ENCODE results near the gene UBE2I.
"Not testable (repeated sequence)": the region's sequence is repeated elsewhere in the genome, so short reads cannot be mapped to it uniquely, and the experiment has no call there.

The UBE2I gene

GRCh38 chr16:1326946-1327618 is 17.6 kb downstream of the UBE2I start:
- peaks cover 3 to 19% of the 10 kb centered on the region in 2 experiments; a peak in 2 of 3 replicates for H3K36me3 ChIP-seq (ENCODE audit: control insufficient read depth in 2 of 2, insufficient read depth in 1 of 2, low read length in 2 of 2)
- ChIA-PET POLR2A (interaction anchor here (0.6 to 1.8 kb wide), 4 partner anchors 8 to 231 kb away, joined by 3 to 7 read pairs (median 4); no protein-coding TSS in a partner anchor), CTCF (no interaction called here)
- H3K4me1 ChIP-seq (ENCODE audit: control insufficient read depth, insufficient read depth, low read length), result no peaks in the 10 kb centered on the region
- H3K9me3 ChIP-seq (ENCODE audit: control insufficient read depth, insufficient read depth, low read depth, low read length), result no peaks in the 10 kb centered on the region
- H3K4me3 ChIP-seq (ENCODE audit: low read depth, low read length), result no peak overlapping the region
- no peak for TF ChIP-seq ZNF423 (tag by site-specific recombination; IDR thresholded peaks at IDR 0.05)
- TF ChIP-seq ZNF354C (tag by site-specific recombination; IDR thresholded peaks at IDR 0.05; ENCODE audit: borderline replicate concordance, low read depth), result no peak
- no peak for TF ChIP-seq BCL11B (tag by site-specific recombination; IDR thresholded peaks at IDR 0.05; ENCODE audit: low read depth)
- no peak for TF ChIP-seq ZBTB49 (tag by site-specific recombination; IDR thresholded peaks at IDR 0.05; ENCODE audit: low read depth)
- TF ChIP-seq ZNF837 (tag by site-specific recombination; IDR thresholded peaks at IDR 0.05), result no peak
- TF ChIP-seq ZNF501 (tag by site-specific recombination; IDR thresholded peaks at IDR 0.05), result no peak
- TF ChIP-seq ZNF585B (tag by site-specific recombination; IDR thresholded peaks at IDR 0.05), result no peak
- TF ChIP-seq ZBTB20 (tag by site-specific recombination; IDR thresholded peaks at IDR 0.05), result no peak
- TF ChIP-seq ZNF510 (tag by site-specific recombination; IDR thresholded peaks at IDR 0.05; ENCODE audit: insufficient replicate concordance), result no peak
- TF ChIP-seq GLIS2 (tag by site-specific recombination; IDR thresholded peaks at IDR 0.05), result 0 out of 2 replicates have a peak, but pooled peaks have one; percentile 31
- TF ChIP-seq ZNF580 (tag by site-specific recombination; IDR thresholded peaks at IDR 0.05), result no peak
- TF ChIP-seq ZIC2 (tag by site-specific recombination; IDR thresholded peaks at IDR 0.05), result 0 out of 2 replicates have a peak, but pooled peaks have one; percentile 11
- peak; percentile 59 for TF ChIP-seq SCRT2 (tag by site-specific recombination; IDR thresholded peaks at IDR 0.05)
- no peak for TF ChIP-seq GFI1B (tag by site-specific recombination; IDR thresholded peaks at IDR 0.05)
- no peak for TF ChIP-seq ZNF266 (tag by site-specific recombination; IDR thresholded peaks at IDR 0.05; ENCODE audit: low read depth)
- no peak for TF ChIP-seq ZNF112 (tag by site-specific recombination; IDR thresholded peaks at IDR 0.05)
- TF ChIP-seq ZNF239 (tag by site-specific recombination; IDR thresholded peaks at IDR 0.05), result no peak
- H3K27ac ChIP-seq (ENCODE audit: extremely low read depth, low read depth, low read length), result no peak overlapping the region

GRCh38 chr16:1327619-1327947 is 18.1 kb downstream of the UBE2I start:
- no peak overlapping the region for H3K27ac ChIP-seq (ENCODE audit: extremely low read depth, low read depth, low read length)
- H3K36me3 ChIP-seq (ENCODE audit: control insufficient read depth in 2 of 2, insufficient read depth in 1 of 2, low read length in 2 of 2), result peaks cover 0 to 16% of the 10 kb centered on the region in 2 experiments; a peak in 2 of 3 replicates
- no peak overlapping the region for H3K4me3 ChIP-seq (ENCODE audit: low read depth, low read length)
- no peaks in the 10 kb centered on the region for H3K4me1 ChIP-seq (ENCODE audit: control insufficient read depth, insufficient read depth, low read length)
- no peaks in the 10 kb centered on the region for H3K9me3 ChIP-seq (ENCODE audit: control insufficient read depth, insufficient read depth, low read depth, low read length)
- CTCF ChIA-PET, result no interaction called here
- no peak for TF ChIP-seq ZNF692 (tag by site-specific recombination; IDR thresholded peaks at IDR 0.05)
- POLR2A ChIA-PET, result interaction anchor here (1.7 kb wide), 1 partner anchor 11 kb away, joined by 4 read pairs; no protein-coding TSS in a partner anchor

GRCh38 chr16:1328136-1328535 is 18.7 kb downstream of the UBE2I start:
- H3K4me1 ChIP-seq (ENCODE audit: control insufficient read depth, insufficient read depth, low read length); H3K27ac ChIP-seq (ENCODE audit: extremely low read depth, low read depth, low read length); H3K4me3 ChIP-seq (ENCODE audit: low read depth, low read length); CTCF ChIA-PET; H3K9me3 ChIP-seq (ENCODE audit: control insufficient read depth, insufficient read depth, low read depth, low read length); POLR2A ChIA-PET: not testable (repeated sequence)
- peaks cover 0 to 15% of the 10 kb centered on the region in 2 experiments; a peak in 1 of 3 replicates for H3K36me3 ChIP-seq (ENCODE audit: control insufficient read depth in 2 of 2, insufficient read depth in 1 of 2, low read length in 2 of 2)

GRCh38 chr16:1328961-1329360 is 19.5 kb downstream of the UBE2I start:
- H3K4me1 ChIP-seq (ENCODE audit: control insufficient read depth, insufficient read depth, low read length); H3K4me3 ChIP-seq (ENCODE audit: low read depth, low read length); H3K36me3 ChIP-seq (ENCODE audit: control insufficient read depth in 2 of 2, insufficient read depth in 1 of 2, low read length in 2 of 2); POLR2A ChIA-PET; H3K9me3 ChIP-seq (ENCODE audit: control insufficient read depth, insufficient read depth, low read depth, low read length); H3K27ac ChIP-seq (ENCODE audit: extremely low read depth, low read depth, low read length): not testable (repeated sequence)
- CTCF ChIA-PET, result interaction anchor here (0.6 to 0.7 kb wide), 2 partner anchors 56 to 915 kb away, joined by 3 to 5 read pairs; no protein-coding TSS in a partner anchor

All from HEK293 (cell line).